Activated CD8-positive, alpha-beta memory T cell treated with anti-CD3 and anti-CD28 coated beads, Interleukin-2, amount 50 U/mL, for 24 hours (primary cell): Measurements from ENCODE around the gene ATP9B.
"Not testable (repeated sequence)": the region's sequence is repeated elsewhere in the genome, so short reads cannot be mapped to it uniquely, and the experiment has no call there.

ENCODE experiments used
- DNase-seq: peaks from one replicate; pipeline ENCODE4 v3.0.0-alpha.2; 2020; ENCODE audit errors: extremely low read depth

Gene ATP9B

GRCh38 chr18:79133724-79134123 is 64.5 kb downstream of the ATP9B start:
- DNase-seq = no peak

- DNase-seq = no peak
Measured at GRCh38 chr18:79135924-79136323, 66.7 kb downstream of the ATP9B start.

GRCh38 chr18:79136742-79137141 is 67.5 kb downstream of the ATP9B start:
- DNase-seq = no peak

GRCh38 chr18:79139206-79139605 is 70.0 kb downstream of the ATP9B start:
- no peak for DNase-seq

- no peak for DNase-seq
Measured at GRCh38 chr18:79147014-79147413, 77.8 kb downstream of the ATP9B start.

- DNase-seq = no peak
Measured at GRCh38 chr18:79151191-79151590, 82.0 kb downstream of the ATP9B start.

- DNase-seq = no peak
Measured at GRCh38 chr18:79156327-79156726, 87.1 kb downstream of the ATP9B start.

GRCh38 chr18:79164706-79165105 is 95.5 kb downstream of the ATP9B start:
- no peak for DNase-seq

- DNase-seq = no peak
Measured at GRCh38 chr18:79166702-79167101, 97.5 kb downstream of the ATP9B start.

- DNase-seq = no peak
Measured at GRCh38 chr18:79167526-79168190, 98.5 kb downstream of the ATP9B start.

GRCh38 chr18:79169958-79170555 is 100.9 kb downstream of the ATP9B start:
- no peak for DNase-seq

- DNase-seq = not testable (repeated sequence)
Measured at GRCh38 chr18:79172331-79172730, 103.1 kb downstream of the ATP9B start.

- DNase-seq = no peak
Measured at GRCh38 chr18:79173742-79174141, 104.5 kb downstream of the ATP9B start.

- DNase-seq = no peak
Measured at GRCh38 chr18:79178113-79178531, 108.9 kb downstream of the ATP9B start.

GRCh38 chr18:79182047-79182713 is 113.0 kb downstream of the ATP9B start:
- no peak for DNase-seq

GRCh38 chr18:79185648-79186047 is 116.5 kb downstream of the ATP9B start:
- DNase-seq = no peak

GRCh38 chr18:79186649-79187048 is 117.5 kb downstream of the ATP9B start:
- DNase-seq = no peak

GRCh38 chr18:79187532-79188277 is 118.5 kb downstream of the ATP9B start:
- DNase-seq = no peak

GRCh38 chr18:79191418-79191817 is 122.2 kb downstream of the ATP9B start:
- DNase-seq = no peak

GRCh38 chr18:79191956-79192355 is 122.8 kb downstream of the ATP9B start:
- DNase-seq = no peak

GRCh38 chr18:79193826-79194225 is 124.6 kb downstream of the ATP9B start:
- no peak for DNase-seq
